Limb (tissue), 2 donors: ENCODE data around the gene CCDC68.
"Not testable (repeated sequence)": the region's sequence is repeated elsewhere in the genome, so short reads cannot be mapped to it uniquely, and the experiment has no call there.

Experiments used
- DNase-seq, 2 donors: peaks; one replicate each; pipeline ENCODE4 v3.0.0-alpha.2; 2016; ENCODE audit errors: extremely low spot score in 2 of 2

Gene CCDC68, protein sequence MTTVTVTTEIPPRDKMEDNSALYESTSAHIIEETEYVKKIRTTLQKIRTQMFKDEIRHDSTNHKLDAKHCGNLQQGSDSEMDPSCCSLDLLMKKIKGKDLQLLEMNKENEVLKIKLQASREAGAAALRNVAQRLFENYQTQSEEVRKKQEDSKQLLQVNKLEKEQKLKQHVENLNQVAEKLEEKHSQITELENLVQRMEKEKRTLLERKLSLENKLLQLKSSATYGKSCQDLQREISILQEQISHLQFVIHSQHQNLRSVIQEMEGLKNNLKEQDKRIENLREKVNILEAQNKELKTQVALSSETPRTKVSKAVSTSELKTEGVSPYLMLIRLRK

DNA sequence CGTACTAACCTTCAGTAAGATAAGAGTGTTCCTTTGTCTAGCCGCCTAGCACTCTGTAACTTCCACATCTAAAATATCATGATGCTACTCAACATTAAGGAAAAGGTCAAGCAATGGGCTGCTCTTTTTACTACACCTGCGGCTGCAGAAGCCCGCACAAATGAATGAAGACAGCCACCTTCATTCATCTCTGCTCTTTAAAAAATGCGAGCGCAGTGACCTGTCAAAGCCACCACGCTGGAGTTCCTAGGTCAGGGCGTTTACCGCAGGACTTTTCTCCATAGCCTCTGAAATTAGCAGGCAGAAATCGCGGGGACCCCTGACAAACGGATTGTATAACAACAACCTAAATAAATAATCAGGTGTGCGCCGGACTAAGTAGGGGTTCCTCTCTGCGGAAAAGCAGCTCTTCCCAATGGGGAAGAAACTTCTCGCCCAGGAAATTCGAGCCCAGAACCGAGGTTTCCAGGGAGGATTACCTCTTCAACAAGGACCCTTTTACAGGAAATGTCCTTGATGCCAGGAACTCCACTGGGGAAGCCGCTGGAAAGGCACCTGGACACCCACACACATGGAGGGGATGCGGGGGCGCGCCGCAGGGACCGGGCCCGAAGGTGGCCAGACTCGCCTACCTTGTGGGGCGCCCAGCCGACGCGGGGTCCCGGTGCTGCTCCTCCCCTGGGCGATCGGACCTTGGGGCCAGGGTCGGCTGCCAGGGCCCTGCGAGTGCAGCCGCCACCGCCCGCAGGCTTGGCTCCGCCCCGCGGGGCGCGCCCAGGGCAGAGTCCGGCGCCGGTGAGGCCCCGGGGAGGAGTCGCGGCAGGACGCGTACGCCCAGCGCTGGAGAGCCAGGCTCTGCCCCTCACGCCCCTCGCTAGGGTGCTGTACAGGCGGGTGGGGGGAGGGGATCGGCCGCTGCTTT is at the start of gene CCDC68:
Gene CCDC68 (minus strand): TSS at position 758 of the 922 bp plus-strand sequence. CDS start 16,670 bp downstream, outside the sequence.
- DNase-seq: peak in 1 of 2 donors; percentile 51

DNA sequence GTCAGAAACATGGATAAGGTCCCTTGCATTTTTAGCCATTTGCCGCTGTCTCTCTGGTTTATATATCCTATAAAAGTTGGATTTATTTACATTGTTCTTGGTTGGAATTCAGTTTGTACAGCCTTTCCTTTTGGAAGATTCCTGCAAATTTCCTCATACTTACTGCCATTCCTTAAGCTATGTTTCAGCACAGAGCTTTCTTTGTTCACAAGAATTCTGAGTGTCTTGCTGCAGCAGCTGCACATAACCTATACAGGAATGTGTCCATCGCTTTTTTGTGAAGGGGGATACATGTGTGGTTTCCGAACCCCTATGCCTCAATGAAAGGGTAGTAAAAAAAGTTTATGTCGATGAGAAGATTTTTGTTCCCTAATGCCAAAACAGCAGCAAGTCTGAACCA is 48.3 kb upstream of the CCDC68 start:
- DNase-seq: peak in 1 of 2 donors; percentile 40

DNA sequence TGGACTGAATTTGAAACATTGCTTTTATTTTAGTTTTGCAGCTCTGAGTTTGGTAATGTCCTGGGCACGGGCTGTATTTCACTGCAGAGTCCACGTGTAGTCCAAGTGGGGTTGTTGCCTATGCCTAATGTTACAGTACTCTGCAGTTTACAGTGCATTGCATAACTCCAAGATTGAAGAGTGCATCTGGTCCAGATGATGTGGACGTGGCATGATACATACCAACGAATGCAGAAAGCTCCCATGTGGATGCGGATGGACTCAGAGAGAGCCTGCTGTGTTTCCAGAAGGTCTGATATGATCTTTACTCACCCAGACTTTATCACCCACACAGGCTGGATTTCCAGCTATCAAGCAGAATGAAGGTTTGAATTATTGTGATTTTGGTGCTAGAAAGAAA is 44.4 kb upstream of the CCDC68 start:
- no peak for DNase-seq

DNA sequence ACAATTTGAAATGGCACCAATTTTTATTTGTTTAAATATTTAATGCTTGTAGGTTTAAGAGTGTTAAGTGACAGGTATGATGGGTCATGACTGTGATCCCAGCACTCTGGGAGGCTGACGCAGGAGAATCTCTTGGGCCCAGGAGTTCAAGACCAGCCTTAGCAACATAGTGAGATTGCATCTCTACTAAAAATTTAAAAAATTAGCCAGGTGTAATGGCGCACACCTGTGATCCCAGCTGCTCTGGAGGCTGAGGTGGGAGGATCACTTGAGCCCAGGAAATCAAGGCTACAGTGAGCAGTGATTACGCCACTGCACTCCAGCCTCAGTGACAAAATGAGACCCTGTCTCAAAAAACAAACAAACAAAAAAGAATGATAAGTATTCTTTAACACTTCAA is 43.0 kb upstream of the CCDC68 start:
- no peak for DNase-seq

DNA sequence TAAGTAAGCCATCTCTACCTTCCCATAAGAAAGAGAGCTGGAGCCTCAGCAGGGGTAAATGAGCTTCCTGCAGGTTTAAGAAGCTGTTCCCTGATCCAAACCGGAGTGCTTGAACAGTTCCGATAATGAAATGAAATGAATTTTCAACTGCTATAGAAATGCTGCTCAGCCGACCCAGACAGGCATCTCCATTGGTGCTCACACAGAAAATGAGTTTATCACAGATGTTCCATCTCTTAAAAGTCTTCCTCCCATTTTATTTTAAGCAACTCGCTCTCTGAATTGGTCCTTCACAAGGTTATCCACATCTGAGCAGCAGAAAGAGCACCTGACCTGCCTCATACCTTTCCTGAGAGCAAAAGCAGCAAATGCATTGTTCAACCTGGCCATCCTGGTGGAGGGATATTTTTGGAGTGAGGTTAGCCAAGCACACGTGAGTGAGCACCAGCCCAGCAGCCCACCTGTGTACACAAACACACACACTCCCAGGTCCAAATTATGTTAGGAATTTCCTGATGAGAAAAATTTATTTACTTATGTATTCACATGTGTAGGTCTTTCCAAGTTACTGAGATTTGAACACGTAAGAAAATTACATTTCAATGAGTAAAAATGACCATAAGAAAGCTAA is 42.2 kb upstream of the CCDC68 start:
- no peak for DNase-seq

DNA sequence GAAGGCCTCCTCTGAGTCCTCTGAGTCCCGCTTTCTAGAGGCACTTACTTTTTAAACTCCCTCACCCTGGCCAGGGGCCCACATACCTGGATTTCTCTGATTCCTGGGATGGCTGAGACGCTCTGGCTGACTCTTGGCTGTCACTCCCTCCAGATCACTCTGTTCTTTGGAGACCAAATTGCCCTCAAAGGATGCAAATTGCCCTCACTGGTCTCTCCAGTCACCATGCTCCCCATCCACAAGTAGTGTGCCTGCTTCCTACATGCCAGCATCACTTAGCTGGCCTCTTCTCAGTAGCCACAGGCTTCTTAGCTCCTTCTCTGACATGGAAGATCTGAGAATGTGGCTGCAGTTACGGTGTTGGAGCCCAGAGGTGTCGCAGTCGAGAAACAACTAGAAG is 41.3 kb upstream of the CCDC68 start:
- DNase-seq: no peak

DNA sequence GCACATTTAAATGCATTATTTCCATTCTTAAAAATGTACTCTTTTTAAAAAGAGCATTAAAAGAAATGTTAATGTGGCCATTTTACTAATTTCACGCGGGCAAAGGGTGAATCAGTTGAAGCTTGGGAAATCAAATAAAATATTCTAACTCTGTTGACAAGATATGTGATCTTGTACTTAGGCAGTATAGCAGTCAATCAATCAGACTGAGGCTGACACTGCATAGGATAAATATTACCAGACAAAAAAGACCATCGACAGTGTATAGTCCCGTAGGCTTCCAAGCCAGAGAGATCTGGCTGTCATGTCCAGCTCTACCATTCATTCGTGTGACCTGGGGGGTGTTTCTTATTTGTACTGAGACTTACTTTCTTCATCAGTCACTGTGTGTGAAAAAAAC is 39.8 kb upstream of the CCDC68 start:
- no peak for DNase-seq

DNA sequence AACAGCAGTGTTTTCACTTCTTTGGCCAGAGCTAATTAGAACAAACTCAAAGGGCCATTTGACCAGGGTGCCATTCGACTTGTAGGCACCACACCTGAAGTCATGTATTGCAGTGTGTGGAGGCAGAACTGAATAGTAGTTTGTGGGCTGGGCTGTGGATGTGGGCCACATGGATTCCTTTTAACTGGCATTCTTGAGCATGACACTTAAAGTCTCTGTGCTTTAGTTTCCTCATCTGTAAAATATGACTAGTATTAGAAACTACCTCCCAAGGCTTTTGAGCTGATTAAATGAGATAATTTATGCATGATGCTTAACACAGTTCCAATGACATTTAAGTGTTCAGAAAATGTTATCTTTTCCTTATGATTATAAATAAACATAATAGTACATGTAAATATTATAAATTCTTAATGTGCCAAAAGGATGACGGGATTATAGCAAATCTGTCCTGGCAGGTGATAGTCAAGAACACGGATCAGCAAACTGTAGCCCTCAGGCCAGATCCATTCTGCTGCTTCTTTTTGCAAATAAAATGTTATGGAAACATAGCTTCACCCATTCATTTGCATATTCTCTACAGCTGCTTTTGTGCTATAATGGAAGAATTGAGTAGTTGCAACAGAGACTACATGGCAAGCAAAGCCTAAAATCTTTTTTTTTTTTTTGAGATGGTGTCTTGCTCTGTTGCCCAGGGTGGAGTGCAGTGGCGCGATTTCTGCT is 36.3 kb upstream of the CCDC68 start:
- DNase-seq: no peak

DNA sequence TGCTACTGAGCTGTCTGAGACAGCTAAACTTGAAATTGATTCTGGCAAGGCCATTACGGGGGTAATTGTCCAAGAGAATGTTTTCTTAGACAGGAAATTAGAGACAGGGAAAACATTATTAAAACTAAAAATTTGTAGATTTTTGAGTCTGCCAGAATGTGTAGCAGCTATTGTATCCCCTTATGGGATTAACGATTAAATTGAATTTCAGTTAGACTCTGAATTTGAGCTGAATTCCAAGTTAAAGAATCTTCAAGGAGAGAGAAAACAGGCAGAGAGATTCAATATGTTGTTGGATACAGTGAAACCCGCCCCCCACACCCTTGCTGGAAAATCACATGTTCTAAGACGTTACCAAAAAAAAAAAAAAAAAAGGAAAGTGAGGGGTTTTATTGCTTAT is 32.7 kb upstream of the CCDC68 start:
- no peak for DNase-seq

DNA sequence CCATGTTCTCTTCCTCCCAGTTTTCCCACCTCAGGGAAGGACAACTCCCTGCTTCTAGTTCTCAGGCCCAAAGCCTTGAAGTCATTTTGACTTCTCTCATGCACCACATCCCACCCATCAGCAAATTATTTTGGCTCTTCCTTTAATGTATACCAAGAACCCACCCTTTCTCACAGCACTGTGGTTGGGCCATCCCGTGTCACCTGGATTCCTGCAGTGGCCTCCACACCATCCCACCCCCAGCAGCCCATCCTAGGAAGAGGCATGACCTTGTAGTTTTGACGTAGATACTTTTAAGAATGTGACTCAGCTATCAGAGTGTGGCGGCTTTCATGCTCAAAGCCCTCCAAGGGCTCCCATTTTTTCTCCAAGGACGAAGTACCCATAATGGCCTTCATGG is 25.6 kb upstream of the CCDC68 start:
- no peak for DNase-seq

DNA sequence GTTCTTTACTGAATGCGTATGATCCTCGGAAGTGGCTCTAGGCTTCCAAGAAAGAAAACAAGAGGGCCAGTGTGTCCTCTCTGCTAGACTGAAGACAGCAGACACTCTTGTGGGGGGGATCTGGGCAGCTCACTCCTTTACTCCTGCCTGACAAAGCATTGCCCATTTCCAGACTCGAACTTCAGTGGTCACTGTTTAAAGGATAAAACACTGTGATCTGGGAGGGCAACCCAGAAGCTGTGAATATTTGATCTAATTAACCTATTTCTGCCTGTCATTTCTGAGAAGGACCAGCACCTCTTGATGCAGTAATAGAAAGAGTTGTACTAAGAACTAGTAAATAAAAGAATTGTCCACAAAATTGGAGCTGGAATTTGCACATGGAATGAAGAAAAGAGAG is 24.5 kb upstream of the CCDC68 start:
- no peak for DNase-seq

DNA sequence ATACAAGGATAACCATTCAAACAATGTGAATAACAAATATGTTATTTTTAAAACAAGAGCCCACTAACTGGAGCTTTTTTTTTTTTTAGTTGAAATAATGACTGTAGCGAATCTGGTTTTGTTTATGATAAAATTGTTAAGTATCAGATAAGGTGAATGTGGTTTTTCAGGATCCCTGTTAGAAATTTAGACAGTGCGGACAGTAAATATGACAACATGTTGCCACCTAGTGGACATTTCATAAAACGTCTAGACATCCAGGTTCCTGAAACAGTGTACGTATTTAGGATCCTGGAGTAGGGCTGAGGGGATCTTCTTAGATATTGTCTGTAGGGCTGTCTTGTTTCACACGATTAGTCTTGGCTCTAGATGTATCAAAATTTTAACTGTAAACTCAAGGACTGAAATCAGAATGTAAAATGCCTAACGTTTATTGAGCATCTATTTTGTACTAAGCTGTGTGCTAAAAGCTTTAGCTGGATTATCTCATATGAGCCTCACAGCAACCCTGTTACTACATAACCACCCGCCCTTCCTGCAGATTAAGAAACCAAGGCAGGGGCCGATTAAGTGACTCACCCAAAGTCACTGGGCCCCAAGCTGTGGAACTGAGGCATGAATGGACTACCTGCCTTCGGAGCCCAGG is 23.9 kb upstream of the CCDC68 start:
- peak in 1 of 2 donors; percentile 81 for DNase-seq

DNA sequence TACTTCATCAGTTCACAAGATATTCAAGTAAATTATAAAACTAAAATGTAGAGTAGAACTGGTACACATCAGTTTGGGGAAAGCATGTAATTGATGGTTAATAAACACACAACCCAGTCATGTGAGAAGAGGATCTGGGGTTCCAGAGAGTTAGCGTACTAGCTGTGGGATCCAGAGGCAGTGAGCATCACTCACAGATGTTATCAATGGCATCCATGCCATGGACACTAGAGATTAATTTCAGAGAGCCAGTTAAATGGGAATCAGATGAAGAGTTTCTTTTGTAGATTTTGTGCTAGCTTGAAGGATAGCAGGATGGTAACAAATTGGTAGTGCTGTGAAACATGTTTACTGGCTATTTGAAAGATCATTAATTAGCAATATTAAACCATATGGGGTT is 21.8 kb upstream of the CCDC68 start:
- no peak for DNase-seq

DNA sequence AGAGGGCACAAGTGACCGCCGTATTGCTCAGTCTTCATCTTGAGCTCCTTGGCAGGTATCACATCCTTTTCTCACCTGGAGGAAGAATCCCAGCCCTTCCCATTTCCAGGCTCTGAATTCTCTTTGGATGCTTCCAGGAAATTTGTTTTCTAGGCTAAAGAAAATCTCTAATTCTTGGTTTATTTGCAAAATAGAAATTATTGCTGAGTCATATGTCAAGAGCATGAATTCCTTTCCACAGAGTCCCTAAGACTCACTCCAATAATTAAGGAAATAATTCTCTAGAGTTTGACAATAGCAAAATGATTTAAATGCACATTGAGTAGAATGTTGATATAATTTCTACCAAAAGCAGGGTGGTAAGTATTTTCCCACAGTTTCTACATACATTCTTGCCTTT is 16.3 kb upstream of the CCDC68 start:
- DNase-seq: no peak

DNA sequence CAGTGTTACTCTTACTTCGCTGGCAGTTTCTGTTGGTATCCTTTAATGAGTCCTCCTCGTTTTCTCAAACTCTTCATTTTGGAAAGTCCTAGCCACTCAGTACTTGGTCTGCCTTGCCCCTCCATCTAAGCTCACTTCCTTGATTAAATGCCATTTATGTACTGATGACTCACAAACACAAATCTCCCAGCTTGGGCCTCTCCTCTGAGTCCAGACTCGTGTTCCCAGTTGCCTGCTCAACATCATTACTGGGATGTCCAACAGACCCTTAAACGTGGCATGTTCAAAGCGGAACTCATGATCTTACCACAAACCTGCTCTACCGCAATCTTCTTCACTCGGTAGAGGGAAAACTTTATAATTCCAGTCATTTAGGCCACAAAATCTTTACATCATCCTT is 13.8 kb upstream of the CCDC68 start:
- DNase-seq: no peak

DNA sequence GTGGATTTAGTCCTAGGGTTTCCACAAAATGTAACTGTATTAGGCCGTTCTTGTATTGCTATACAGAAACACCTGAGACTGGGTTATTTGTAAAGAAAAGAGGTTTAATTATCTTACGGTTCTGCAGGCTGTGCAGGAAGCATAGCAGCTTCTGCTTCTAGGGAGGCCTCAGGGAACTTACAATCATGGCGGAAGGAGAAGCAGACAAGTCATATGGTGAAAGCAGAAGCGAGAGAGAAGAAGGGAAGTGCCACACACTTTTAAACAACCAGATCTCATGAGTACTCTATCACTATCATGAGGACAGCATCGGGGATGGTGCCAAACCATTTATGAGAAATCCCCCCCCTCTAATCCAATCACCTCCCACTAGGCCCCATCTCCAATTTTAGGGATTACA is 9.5 kb upstream of the CCDC68 start:
- no peak for DNase-seq

DNA sequence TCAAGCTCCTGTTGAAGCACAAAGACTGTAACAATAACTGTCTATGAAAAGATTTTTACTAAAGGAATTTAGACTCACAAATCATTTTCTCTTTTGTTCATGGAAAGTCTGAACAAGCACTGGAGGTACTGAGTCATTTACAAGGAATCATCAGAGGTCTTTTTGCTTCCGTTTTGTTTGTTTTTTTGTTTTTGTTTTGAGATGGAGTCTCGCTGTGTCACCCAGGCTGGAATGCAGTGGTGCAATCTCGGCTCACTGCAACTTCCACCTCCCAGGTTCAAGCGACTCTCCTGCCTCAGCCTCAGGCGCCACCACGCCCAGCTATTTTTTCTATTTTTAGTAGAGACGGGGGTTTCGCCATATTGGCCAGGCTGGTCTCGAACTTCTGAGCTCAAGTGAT is 9.0 kb upstream of the CCDC68 start:
- not testable (repeated sequence) for DNase-seq

DNA sequence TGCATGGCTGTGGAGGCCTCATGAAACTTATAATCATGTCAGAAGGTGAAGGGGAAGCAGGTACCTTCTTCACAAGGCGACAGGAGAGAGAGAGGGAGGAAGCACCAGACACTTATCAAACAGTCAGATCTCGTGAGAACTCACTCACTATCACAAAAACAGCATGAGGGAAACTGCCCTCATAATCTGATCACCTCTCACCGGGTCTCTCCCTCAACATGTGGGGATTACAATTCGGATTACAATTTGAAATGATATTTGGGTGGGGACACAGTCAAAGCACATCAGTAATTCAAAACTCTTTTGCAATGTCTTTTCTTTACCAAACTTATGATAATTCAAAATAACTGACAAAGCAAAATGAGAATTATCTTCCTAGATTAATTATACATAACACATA is 8.5 kb upstream of the CCDC68 start:
- DNase-seq: no peak

DNA sequence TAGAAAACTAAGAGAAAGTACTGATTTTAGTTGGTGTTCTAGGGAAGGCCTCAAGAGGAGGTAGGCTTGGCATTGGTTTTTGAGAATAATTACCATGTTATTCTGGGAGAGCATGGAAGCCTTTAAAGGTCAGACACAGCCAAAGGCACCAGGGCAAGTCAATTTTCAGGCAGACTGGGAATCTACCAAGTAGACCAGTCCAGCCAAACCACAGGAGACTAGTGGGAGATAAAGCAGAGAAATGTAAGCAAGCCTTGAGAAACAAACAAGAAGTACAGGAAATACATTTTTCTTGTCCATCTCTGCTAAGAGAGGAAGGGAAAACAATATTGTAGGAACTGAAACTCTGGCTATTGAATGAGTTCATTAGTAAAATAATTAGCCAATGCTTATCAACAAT is 5.5 kb upstream of the CCDC68 start:
- no peak for DNase-seq

DNA sequence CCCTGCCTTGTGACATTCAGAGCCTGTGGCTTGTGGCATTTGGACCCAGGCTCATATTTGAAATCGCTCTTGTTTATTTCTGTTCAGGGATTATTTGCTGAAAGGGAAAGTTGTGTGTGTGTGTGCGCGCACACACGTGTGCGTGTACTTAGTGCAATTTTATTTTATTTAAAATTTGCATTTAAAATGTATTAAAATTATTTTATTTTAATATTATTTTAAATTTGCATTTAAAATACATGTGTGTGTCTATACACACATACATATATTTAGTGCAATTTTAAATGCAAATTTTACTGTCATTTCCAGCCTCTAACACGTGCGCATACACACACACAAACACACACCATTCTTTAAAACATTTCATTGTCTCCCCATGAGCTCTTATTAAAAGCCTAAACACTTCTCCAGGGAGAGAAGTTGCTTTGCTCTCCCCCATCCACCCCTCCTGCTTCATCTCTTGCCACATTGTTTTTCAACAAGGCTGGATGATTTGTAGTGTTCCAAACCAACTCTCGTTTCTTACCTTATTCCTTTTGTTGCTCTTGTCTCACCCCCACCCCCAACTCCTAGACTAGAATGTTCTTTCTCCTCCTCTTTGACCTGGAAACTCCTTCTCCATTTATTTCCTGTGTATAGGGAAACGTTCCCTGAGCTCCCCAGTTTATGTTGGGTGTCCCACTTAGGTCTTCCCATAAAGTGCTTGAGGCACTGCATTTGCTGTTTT is 3.8 kb upstream of the CCDC68 start:
- no peak for DNase-seq
